OCI-LY1 (cell line): ENCODE measurements around the gene TMEM208.

Experiments used
- H2AFZ ChIP-seq: fragments of 200-600 bp; sonication (generic), shearing (Covaris generic); 2 replicates; pipeline ENCODE4 v1.6.0; 2014; ENCODE audit warnings: antibody characterized with exemption, mild to moderate bottlenecking, low read length
- H3F3A ChIP-seq: fragments of 200-600 bp; sonication (generic), shearing (Covaris generic); 2 replicates; pipeline ENCODE4 v1.6.0; 2014; ENCODE audit warnings: mild to moderate bottlenecking, antibody characterized with exemption, low read length, moderate library complexity; ENCODE audit not compliant: insufficient read depth
- H3K27ac ChIP-seq: fragments of 200-600 bp; sonication (generic); 2 replicates; pipeline ENCODE4 v1.5.1; 2014; ENCODE audit warnings: low read length, mixed run types, mild to moderate bottlenecking, low read depth; ENCODE audit not compliant: poor library complexity, severe bottlenecking
- H3K27me3 ChIP-seq: fragments of 200-600 bp; sonication (generic); 2 replicates; pipeline ENCODE4 v1.6.0; 2014; ENCODE audit warnings: antibody characterized with exemption, mild to moderate bottlenecking, low read length, moderate library complexity; ENCODE audit not compliant: insufficient read depth
- H3K36me3 ChIP-seq: fragments of 200-600 bp; sonication (generic); 2 replicates; pipeline ENCODE4 v1.6.1; 2014; ENCODE audit warnings: mild to moderate bottlenecking, antibody characterized with exemption, low read length, moderate library complexity, mixed read lengths; ENCODE audit not compliant: insufficient read depth
- H3K4me1 ChIP-seq: fragments of 200-600 bp; sonication (generic); 2 replicates; pipeline ENCODE4 v1.5.1; 2014; ENCODE audit warnings: mild to moderate bottlenecking, low read length, moderate library complexity; ENCODE audit not compliant: insufficient read depth, severe bottlenecking
- H3K4me2 ChIP-seq: fragments of 200-600 bp; sonication (generic), shearing (Covaris generic); 2 replicates; pipeline ENCODE4 v1.6.1; 2014; ENCODE audit warnings: low read length
- H3K4me3 ChIP-seq: fragments of 200-600 bp; sonication (generic); 2 replicates; pipeline ENCODE4 v1.5.1; 2014; ENCODE audit warnings: low read length, low read depth, mild to moderate bottlenecking, mixed read lengths; ENCODE audit not compliant: poor library complexity, severe bottlenecking
- H3K79me2 ChIP-seq: fragments of 200-600 bp; shearing (Covaris generic); 2 replicates; pipeline ENCODE4 v1.6.1; 2016; ENCODE audit warnings: mixed run types, low read length, mixed read lengths; ENCODE audit not compliant: insufficient read depth
- H3K9ac ChIP-seq: fragments of 200-600 bp; sonication (generic), shearing (Covaris generic); 2 replicates; pipeline ENCODE4 v1.6.1; 2014; ENCODE audit warnings: mild to moderate bottlenecking, low read length, mixed read lengths
- H3K9me2 ChIP-seq: fragments of 200-600 bp; sonication (generic), shearing (Covaris generic); 2 replicates; pipeline ENCODE4 v1.6.1; 2014; ENCODE audit warnings: low read depth, mild to moderate bottlenecking, low read length, mixed read lengths
- H3K9me3 ChIP-seq: fragments of 200-600 bp; shearing (Covaris generic); 2 replicates; pipeline ENCODE4 v1.6.1; 2014; ENCODE audit warnings: low read length, mixed read lengths
- H4K20me1 ChIP-seq: fragments of 200-600 bp; sonication (generic), shearing (Covaris generic); 2 replicates; pipeline ENCODE4 v1.6.0; 2016; ENCODE audit warnings: mild to moderate bottlenecking, low read length; ENCODE audit not compliant: insufficient read depth
- CTCF ChIP-seq: fragments of 200-600 bp; sonication (generic), shearing (Covaris generic); IDR thresholded peaks from 2 replicates; pipeline ENCODE4 v1.5.1; 2017; ENCODE audit warnings: mild to moderate bottlenecking, antibody characterized with exemption, low read length, moderate library complexity, mixed read lengths
- EZH2 ChIP-seq: fragments of 200-600 bp; sonication (generic), shearing (Covaris generic); IDR thresholded peaks from 2 replicates; pipeline ENCODE4 v1.8.0; 2017; ENCODE audit warnings: borderline replicate concordance, mixed run types, mild to moderate bottlenecking, antibody characterized with exemption, low read length, moderate library complexity, mixed read lengths

TMEM208 gene

GRCh38 chr16:67248073-67248400 lies 21.1 kb downstream of the TMEM208 start:
- Histone ChIP-seq H3K27ac (no peak overlapping the region), H3K4me2 (peak overlapping the region; percentile 98), H3K9ac (peak overlapping the region; percentile 45; the same call in 1 of the 2 replicates), H3K36me3 (no peaks in the 10 kb centered on the region), H4K20me1 (no peaks in the 10 kb centered on the region), H3K4me1 (peaks cover 36% of the 10 kb centered on the region), H3K79me2 (no peaks in the 10 kb centered on the region), H3F3A (no peaks in the 10 kb centered on the region), H2AFZ (no peak overlapping the region), H3K27me3 (no peaks in the 10 kb centered on the region), H3K9me3 (no peaks in the 10 kb centered on the region), H3K9me2 (no peaks in the 10 kb centered on the region), H3K4me3 (peak overlapping the region; percentile 76)
- TF ChIP-seq CTCF (no peak), EZH2 (no peak)

GRCh38 chr16:67248401-67249177 lies 21.7 kb downstream of the TMEM208 start, which contains the start of gene SLC9A5:
SLC9A5 (plus strand) TSS chr16:67248979; CDS start chr16:67249015, 36 bp downstream.
- no peak within 1 kb of the TSS for H3K27ac ChIP-seq
- no peak for TF ChIP-seq EZH2
- no peak for TF ChIP-seq CTCF
- no peaks in the 10 kb centered on the region for H3K27me3 ChIP-seq
- peaks cover 36% of the 10 kb centered on the region for H3K4me1 ChIP-seq
- H3F3A ChIP-seq, result no peaks in the 10 kb centered on the region
- H3K36me3 ChIP-seq, result no peaks in the 10 kb centered on the region
- no peaks in the 10 kb centered on the region for H4K20me1 ChIP-seq
- H3K9me2 ChIP-seq, result no peaks in the 10 kb centered on the region
- H2AFZ ChIP-seq, result no peak within 1 kb of the TSS
- H3K79me2 ChIP-seq, result no peaks in the 10 kb centered on the region
- peak within 1 kb of the TSS; percentile 98 for H3K4me2 ChIP-seq
- peak within 1 kb of the TSS; percentile 45; the same call in 1 of the 2 replicates for H3K9ac ChIP-seq
- peak within 1 kb of the TSS; percentile 76 for H3K4me3 ChIP-seq
- no peaks in the 10 kb centered on the region for H3K9me3 ChIP-seq

- Histone ChIP-seq H3K4me1 (peaks cover 34% of the 10 kb centered on the region), H3K27ac (no peak overlapping the region), H3K9me2 (no peaks in the 10 kb centered on the region), H4K20me1 (no peaks in the 10 kb centered on the region), H2AFZ (no peak overlapping the region), H3K9me3 (no peaks in the 10 kb centered on the region), H3K36me3 (no peaks in the 10 kb centered on the region), H3K9ac (no peak overlapping the region), H3K4me2 (peak overlapping the region; percentile 33; the same call in 1 of the 2 replicates), H3F3A (no peaks in the 10 kb centered on the region), H3K27me3 (no peaks in the 10 kb centered on the region), H3K4me3 (no peak overlapping the region), H3K79me2 (no peaks in the 10 kb centered on the region)
- TF ChIP-seq EZH2 (no peak), CTCF (no peak)
Measured at GRCh38 chr16:67249178-67250044, 22.5 kb downstream of the TMEM208 start.
